ENCODE data around the gene RBM15B.
A peak's percentile ranks its signal among the peaks of the same experiment; 100 is the strongest.
"Not testable (repeated sequence)": the region's sequence is repeated elsewhere in the genome, so short reads cannot be mapped to it uniquely, and the experiment has no call there.

The RBM15B gene, protein sequence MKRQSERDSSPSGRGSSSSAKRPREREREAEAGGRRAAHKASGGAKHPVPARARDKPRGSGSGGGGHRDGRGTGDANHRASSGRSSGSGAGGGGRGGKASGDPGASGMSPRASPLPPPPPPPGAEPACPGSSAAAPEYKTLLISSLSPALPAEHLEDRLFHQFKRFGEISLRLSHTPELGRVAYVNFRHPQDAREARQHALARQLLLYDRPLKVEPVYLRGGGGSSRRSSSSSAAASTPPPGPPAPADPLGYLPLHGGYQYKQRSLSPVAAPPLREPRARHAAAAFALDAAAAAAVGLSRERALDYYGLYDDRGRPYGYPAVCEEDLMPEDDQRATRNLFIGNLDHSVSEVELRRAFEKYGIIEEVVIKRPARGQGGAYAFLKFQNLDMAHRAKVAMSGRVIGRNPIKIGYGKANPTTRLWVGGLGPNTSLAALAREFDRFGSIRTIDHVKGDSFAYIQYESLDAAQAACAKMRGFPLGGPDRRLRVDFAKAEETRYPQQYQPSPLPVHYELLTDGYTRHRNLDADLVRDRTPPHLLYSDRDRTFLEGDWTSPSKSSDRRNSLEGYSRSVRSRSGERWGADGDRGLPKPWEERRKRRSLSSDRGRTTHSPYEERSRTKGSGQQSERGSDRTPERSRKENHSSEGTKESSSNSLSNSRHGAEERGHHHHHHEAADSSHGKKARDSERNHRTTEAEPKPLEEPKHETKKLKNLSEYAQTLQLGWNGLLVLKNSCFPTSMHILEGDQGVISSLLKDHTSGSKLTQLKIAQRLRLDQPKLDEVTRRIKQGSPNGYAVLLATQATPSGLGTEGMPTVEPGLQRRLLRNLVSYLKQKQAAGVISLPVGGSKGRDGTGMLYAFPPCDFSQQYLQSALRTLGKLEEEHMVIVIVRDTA

DNA sequence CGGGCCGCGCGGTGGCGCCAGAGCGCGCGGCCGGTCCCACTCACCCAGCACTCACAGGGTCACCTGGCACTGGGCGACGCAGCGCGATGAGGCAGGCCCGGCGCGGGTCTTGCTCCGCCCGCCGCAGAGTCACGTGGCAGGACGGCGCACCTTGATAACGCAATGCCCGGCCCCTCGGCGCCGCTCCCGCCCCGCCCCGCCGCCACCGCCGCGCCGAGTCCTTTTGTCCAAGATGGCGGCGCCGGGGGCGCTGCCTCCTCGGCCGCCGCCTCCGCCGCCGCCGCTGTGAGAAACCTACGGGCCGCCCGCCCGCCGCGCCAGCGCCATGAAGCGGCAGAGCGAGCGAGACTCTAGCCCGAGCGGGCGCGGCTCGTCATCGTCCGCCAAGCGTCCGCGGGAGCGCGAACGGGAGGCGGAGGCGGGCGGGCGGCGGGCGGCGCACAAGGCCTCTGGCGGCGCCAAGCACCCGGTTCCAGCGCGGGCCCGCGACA is at the start of gene RBM15B:
RBM15B (plus strand) TSS at position 211 of the 491 bp plus-strand sequence; CDS start at position 326, 115 bp downstream.
- DNase-seq (ENCODE audit: low read depth in 2 of 2) = peak; percentile 94

DNA sequence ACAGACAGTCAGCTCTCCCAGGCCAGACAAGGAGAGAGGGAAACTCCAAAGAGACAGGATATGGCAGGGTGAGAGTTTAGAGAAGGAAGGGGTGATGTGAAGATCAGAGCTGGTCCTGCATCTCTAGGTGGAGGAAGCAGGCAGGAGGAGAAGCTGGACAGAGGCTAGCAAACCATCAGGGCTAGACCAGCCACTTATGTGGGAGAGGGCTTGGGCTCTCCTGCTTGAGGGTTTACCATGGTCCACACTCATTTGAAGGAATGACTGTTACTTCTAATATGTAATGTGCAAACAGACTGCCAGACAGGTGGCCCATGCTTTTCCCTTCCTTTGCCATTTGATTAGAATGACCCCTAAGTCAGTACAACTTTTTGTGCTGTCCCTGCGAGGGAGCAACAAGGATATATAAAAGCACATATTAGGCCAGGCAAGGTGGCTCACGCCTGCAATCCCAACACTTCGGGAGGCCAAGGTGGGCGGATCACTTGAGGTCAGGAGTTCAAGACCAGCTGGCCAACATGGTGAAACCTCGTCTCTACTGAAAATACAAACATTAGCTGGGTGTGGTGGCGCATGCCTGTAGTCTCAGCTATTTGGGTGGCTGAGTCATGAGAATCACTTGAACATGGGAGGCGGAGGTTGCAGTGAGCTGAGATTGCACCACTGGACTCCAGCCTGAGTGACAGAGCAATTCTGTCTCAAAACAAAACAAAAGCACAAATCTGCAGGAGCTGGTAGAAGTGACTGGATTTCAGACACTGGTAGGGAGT is 47.0 kb upstream of the RBM15B start:
- DNase-seq (ENCODE audit: low read depth in 2 of 2) = no peak

DNA sequence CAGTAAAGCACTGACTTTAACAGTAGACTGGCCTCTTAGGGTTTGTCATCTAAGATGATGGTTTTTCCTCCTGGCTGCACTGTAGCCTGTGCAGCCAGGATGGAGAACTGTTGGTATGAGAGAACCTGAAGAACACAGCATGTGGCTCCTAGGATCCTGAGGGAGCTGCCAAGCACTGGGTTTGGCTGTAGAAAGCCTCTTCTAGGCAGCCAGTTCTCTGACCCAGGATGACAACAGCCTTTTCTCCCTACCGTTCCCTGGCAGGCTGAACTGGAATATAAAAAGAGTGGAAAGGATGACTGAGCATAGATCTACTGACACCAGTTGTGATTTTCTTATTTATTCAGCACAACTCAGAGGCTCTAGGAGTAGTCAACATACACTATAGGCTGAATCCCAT is 40.3 kb upstream of the RBM15B start:
- no peak for DNase-seq (ENCODE audit: low read depth in 2 of 2)

DNA sequence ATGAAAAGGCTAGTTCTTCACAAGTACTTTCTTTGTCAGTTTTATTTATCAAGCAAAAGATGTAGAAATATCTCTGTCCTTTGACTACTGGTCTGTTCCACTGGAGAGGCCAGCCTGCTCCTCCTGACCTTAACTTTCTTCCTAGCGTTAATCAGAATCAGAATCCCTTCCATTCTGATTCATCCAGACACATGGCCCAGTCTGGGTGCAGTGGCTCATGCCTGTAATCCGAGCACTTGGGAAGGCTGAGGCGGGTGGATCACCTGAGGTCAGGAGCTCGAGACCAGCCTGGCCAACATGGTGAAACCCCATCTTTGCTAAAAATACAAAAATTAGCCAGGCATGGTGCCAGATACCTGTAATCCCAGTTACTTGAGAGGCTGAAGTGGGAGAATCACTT is 38.0 kb upstream of the RBM15B start:
- no peak for DNase-seq (ENCODE audit: low read depth in 2 of 2)

DNA sequence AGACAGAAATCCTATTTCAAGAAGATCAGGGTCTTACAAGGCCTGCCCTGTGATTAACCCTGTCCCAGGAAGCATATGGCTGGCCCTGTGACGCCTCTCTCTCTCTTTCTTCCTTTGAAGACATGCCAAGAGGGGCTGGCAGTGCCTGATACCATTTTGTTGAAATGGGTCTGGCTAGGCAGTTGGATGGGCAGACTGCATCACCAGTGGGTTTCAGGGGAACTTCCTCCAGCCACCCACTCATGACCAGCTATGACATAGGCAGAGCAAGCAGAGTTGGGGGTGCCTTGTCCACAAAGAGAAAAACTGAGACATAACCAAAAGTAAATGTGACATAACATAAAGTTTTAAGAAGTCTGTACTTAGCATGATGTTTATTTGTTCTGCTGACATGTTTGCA is 37.4 kb upstream of the RBM15B start:
- no peak for DNase-seq (ENCODE audit: low read depth in 2 of 2)

DNA sequence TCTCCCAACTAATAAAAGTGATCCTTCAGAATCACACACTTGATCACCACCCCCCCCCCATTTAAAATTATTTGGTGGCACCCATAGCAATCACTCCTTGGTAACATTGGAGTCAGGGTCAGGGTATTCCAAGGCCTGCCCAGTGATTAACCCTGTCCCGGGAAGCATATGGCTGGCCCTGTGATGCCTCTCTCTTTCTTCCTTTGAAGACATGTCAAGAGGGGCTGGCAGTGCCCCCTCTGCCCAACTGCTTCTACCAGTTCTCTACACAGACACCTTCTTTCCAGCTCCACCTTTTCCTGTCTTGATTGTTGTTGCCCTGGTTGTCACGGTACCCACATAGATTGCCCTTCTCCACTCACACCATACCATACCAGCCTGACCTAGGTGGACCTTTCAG is 36.9 kb upstream of the RBM15B start:
- no peak for DNase-seq (ENCODE audit: low read depth in 2 of 2)

DNA sequence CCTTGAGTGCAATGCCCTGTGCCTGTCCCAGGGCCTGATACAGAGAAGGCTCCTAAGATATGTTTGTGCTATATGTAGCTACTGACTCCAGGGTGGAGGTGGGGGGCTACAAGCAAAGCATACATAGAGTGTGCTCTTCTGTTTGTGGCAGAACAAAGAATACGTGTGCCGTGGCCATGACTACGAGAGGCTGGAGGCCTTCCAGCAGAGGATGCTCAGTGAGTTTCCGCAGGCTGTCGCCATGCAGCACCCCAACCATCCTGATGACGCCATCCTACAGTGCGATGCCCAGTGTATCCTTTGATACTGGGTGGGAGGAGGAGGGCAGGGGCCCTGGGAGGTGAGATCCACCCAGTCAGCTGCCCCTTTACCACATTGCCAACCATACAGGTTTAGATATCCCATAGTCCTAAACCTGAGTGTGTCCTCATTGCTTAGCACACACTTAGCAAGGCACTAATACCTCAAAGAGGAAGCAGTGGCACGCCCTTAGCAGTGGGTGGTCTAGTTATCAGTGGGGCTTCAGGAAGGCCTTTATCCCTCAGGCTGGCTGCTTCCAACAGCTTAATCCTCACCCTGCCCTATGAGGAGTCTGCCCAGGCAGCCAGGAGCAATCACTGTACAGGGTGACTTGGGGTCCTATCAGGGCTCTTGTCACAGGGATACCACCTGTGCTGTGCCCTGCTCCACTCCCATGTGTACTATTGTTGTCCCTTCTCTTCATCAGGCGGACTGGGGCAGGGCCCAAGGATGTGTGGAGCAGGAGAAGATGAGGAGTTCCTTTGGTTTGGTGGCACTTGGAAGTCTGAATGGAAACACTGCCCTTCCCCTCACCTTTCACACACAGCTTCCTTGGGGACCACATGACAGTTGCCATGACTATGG is 36.1 kb upstream of the RBM15B start:
- DNase-seq (ENCODE audit: low read depth in 2 of 2) = no peak

DNA sequence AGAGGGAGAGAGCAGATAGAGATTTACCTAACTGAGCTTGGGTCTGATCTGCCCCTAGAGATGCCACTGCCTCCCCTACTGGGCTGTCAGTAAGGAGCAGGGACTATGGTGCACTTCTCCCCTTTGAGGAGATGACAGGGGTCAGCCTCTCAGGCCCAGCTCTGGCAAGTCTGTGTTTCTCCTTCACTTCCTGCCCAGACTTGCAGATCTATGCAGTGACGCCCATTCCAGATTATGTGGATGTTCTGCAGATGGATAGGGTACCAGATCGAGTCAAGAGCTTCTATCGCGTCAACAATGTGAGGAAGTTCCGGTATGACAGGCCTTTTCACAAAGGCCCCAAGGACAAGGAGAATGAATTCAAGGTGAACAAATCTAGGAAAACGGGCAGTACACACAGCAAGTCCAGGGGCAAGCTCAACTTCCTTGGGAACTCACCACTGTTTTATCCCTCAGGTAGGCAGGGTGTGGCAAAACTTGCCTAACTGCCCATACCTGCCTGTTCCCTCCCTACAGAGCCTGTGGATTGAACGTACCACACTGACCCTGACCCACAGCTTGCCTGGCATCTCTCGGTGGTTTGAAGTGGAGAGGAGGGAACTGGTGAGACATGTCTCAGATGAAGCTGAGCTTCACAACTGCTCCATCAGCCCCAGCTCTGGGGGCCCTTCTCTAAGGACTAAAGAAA is 35.0 kb upstream of the RBM15B start:
- DNase-seq (ENCODE audit: low read depth in 2 of 2) = no peak

DNA sequence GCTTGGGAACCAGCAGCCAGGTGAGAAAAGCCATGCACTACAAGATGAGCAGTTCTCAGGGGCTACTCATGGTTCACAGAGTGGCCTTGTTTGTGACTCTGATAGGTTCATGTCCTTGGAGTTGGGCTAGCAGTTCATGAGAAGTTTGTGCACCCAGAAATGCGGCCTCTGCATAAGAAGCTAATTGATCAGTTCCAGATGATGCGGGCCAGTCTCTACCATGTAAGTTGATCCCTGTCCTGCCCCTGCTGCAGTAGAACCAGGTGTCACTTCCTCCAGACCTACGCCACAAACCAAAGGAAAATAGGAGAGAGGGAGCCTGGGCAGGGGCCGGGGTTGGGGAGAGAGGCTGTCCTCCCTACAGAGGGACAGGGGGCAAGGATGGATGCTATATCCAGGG is 33.2 kb upstream of the RBM15B start:
- no peak for DNase-seq (ENCODE audit: low read depth in 2 of 2)

DNA sequence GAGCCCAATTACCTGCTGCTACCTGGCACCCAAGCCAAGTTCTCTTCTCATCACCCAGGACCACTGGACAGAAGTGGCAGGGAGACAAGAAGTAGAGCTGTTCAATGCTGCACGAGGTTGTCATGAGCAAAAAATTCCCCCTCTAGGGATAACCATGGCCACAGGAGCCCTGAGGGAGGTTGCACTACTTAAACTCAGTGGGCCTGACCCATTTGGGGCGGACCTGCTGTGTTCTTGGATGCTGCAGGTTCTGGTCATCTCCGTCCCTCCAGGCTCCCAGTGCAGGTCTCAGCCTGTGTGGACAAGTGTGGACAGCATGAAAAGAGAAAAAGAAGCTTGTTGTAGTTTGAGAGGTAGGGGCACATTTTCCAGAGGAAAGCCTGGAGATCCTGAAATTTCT is 32.1 kb upstream of the RBM15B start:
- no peak for DNase-seq (ENCODE audit: low read depth in 2 of 2)

DNA sequence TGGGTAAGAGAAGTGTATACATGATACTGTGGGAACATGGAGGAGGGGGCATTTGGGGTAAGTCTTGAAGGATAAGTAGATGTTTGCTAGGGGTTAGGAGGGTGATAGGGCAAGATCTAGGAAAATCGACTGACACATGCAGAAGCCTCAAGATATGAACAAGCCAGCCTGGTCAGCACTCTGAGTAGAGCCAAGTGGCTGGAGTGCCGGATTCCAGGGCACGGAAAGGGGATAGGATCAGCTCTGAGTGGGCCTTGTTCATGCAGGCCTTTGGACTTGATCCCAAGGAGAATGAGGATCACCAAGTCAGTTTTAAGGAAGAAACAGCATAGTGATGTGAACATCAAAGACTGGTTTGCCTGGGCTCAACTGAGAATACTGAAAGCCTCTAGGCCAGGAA is 30.3 kb upstream of the RBM15B start:
- no peak for DNase-seq (ENCODE audit: low read depth in 2 of 2)

DNA sequence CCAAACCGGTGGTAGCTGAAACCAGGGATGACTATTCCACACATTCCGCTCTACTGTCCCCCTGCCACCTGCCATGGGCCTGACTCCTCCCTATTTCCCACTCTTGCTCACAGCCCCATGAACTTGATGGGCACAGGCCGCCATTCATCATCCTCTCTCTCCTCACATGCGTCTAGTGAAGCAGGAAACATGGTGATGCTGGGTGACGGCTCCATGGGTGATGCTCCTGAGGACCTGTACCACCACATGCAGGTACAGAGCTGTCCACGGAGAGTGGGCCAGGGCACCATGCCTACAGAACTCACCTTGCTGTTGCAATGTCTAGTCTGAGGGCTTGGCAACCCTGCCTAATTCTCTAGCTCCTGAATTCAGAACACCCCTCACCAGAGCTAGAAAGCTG is 29.3 kb upstream of the RBM15B start:
- no peak for DNase-seq (ENCODE audit: low read depth in 2 of 2)

DNA sequence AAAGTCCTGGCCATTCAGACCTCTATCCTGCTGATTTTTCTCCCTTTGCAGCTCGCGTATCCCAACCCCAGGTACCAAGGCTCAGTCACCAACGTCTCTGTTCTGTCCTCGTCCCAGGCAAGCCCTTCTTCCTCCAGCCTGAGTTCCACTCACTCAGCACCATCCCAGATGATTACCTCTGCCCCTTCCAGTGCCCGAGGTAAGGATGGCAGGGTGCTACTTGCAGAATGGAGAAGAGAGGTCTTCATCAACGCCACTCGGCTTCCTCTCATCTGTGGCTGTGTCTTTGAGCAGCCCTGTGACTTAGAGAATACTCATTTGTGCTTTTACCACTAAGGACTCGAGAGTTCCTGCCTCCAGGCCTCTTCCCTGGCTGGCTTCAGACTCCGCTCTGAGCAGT is 28.6 kb upstream of the RBM15B start:
- no peak for DNase-seq (ENCODE audit: low read depth in 2 of 2)

DNA sequence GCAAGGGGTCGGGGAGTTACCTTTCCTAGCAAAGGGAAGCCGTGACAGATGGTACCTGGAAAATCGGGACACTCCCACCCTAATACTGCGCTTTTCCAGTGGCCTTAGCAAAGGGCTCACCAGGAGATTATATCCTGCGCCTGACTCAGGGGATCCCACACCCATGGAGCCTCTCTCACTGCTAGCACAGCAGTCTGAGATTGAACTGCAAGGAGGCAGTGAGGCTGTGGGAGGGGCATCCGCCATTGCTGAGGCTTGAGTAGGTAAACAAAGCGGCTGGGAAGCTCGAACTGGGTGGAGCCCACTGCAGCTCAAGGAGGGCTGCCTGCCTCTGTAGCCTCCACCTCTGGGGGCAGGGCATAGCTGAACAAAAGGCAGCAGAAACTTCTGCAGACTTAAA is 22.8 kb upstream of the RBM15B start:
- DNase-seq (ENCODE audit: low read depth in 2 of 2) = not testable (repeated sequence)

DNA sequence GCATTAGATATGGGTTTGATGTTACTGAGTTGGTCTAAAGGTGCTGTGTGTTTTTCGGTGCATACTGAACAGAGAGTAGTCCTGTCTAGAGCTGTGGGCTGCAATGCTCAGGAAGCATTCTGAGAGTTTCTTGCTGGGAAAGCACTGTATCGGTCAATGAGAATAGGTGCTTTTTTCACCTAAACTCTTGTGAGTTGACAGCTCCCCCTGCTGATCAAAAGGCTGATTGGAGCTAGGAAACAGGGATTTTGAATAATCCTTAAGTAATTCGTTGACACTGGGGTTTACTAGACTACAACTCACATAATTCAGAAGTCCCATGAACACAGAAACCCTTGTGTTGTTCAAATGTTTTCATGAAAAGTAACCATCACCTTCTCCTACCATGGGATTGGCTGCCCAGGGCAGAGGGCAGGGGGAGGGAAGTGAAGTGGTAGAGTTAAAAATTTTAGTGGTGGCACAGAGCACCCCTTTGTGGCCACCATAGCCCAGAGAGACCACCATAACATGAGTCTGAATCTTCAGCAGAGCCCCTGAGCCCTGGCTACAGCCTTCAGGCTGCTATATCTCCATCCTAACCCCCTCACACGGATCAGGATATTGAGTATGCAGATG is 19.0 kb upstream of the RBM15B start:
- DNase-seq (ENCODE audit: low read depth in 2 of 2) = peak in 1 of 2 donors; percentile 47

DNA sequence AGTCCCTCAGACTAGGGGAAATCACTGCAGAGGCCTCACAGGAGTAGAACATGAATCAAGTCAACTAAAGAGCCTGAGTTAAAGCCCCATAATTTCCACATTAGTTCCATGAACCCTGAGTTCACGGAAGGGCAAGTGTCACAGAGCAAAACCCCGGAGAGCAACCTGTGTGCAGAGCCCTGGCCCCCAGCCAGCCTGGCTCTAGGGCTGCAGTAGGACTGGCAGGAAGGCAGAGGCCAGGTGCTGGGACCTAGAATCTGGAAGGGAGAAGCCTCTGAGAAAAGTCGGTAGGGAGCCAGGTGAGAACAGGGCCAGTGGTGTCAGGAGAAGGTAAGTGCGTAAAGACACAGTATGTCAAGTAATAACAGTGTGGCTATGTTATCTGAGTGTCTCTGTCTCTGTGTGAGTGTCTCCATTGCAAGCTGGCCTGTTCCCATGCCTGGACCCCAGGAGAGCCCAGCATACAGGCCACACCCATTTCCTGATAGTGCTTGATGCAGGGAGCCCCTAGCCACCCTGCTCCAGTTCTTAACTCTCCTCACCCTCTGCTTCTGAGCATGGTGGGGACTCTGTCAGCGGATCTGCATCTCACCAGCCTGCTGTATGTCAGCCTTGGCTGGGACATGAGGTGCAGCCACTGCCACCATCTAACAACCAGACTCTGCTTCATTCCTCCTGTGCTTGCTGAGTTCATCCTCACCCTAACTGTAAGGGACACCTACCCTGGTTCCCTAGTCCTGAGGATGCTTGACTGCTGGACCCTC is 17.2 kb upstream of the RBM15B start:
- no peak for DNase-seq (ENCODE audit: low read depth in 2 of 2)

DNA sequence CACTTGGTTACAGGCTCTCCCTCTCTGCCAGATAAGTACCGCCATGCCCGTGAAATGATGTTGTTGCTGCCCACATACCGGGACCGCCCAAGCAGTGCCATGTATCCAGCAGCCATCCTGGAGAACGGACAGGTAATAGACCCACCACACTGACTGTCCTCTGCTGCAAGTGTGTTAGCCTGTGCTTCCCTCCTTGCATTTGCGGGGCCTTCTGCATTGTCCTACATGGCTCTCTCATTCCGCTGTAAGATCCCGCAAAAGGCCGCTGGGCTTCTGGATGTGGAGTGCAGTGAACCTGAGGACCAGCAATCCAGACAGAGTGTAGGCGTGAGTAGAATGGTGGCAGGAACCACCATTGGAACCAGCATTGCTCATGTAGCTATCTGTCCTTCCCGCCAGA is 16.6 kb upstream of the RBM15B start:
- DNase-seq (ENCODE audit: low read depth in 2 of 2) = no peak

DNA sequence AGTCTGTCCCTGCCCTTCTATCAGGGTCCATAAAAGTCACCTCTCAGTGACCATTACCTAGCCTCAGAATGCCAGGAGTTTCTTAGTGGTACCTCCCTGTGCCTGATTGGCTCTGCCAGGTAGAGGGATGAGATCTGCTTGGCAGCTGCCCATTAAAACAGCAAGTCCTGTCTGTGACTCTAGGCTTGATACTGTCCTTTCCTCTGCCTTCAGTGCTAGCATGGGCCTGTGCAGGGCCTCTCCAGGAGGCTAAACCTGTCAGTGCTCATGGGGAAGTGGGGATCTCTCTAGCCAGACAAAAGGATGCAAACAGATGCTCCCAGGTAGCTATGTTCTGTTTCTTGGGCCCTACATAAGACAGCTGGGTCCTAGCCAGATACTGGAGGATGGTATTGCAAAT is 15.9 kb upstream of the RBM15B start:
- DNase-seq (ENCODE audit: low read depth in 2 of 2) = no peak

DNA sequence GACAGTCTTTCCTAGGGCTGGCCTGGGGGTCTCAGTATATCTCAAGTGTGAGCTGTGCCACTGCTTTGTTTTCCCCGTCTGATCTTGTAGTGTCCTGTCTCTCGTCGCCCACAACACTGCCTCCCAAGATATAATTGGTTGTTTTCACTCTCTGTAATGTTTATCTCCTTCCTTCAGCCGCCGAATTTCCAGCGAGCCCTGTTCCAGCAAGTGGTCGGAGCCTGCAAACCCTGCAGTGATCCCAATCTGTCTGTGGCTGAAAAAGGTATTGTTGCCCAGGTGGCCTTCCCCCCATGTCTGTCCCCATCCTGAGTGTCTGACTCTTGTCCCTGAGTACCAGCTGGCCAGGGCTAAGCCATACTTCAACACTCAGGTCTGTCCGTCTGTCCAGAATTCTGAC is 15.5 kb upstream of the RBM15B start:
- DNase-seq (ENCODE audit: low read depth in 2 of 2) = no peak
